HepG2 (cell line): ENCODE results near the gene POTEF. TPM values are rescaled to one million over a fixed set of nuclear protein-coding genes. Genes with fewer than 3 reads are reported as not detected.
"Not testable (repeated sequence)": the region's sequence is repeated elsewhere in the genome, so short reads cannot be mapped to it uniquely, and the experiment has no call there.

ENCODE experiments used
- ATAC-seq: fragments of 200-7000 bp; cut with Tn5 transposase; 3 replicates; pipeline ENCODE4 v1.9.1; 2020; ENCODE audit warnings: mild to moderate bottlenecking, moderate library complexity
- BruUV-seq: library from RNA; stranded (reverse); fragments of 400-500 nt; replicated peaks from 2 replicates; lab custom pipeline; 2021; lab: Mats Ljungman, UMichigan
- CTCF ChIA-PET: fragments of 300-600 bp; formaldehyde crosslinking; extraction: SDS; loops from one replicate; lab custom pipeline; 2021; ENCODE audit warnings: low total read pairs, inconsistent platforms, low intra/inter-chr PET ratio; lab: Yijun Ruan, JAX
- POLR2A ChIA-PET: fragments of 350-600 bp; sonication (Branson Sonifier 250); formaldehyde crosslinking; loops from one replicate; lab custom pipeline; 2020; ENCODE audit warnings: antibody characterized with exemption, inconsistent platforms; lab: Yijun Ruan, JAX
- DNase-seq: peaks from one replicate; pipeline ENCODE4 v3.0.0-alpha.2; 2015; ENCODE audit warnings: low spot score
- FAIRE-seq: peaks from 3 replicates; lab custom pipeline; 2011; peaks lifted over from hg19 to GRCh38; lab: Jason Lieb, UNC
- H2AFZ ChIP-seq: one replicate; pipeline ENCODE4 v1.6.1; 2011; ENCODE audit warnings: low read length, inconsistent platforms
- H3K27ac ChIP-seq: fragments of 300-600 bp; 3 replicates; pipeline ENCODE4 v1.8.0; 2011; ENCODE audit warnings: mixed run types, mild to moderate bottlenecking, mixed read lengths, low read length, inconsistent platforms; ENCODE audit not compliant: insufficient read depth; ENCODE audit errors: extremely low read length
- H3K27me3 ChIP-seq, 2 experiments: fragments of 200-600 bp in 1 of 2; 2 replicates in 1 of 2; 3 replicates in 1 of 2; pipeline versions ENCODE4 v1.6.0 to v1.8.0; 2011; ENCODE audit warnings: low read length in 2 of 2, mild to moderate bottlenecking in 2 of 2, moderate library complexity in 2 of 2, inconsistent platforms in 1 of 2; ENCODE audit not compliant: insufficient read depth in 2 of 2, control insufficient read depth in 1 of 2
- H3K36me3 ChIP-seq, 2 experiments: fragments of 200-600 bp in 1 of 2; replicated peaks in 1 of 2; 2 replicates in 1 of 2; 3 replicates in 1 of 2; pipeline versions ENCODE4 v1.5.1 to v1.8.0; 2011; ENCODE audit warnings: low read length in 2 of 2, inconsistent platforms in 1 of 2; ENCODE audit not compliant: insufficient read depth in 2 of 2, control insufficient read depth in 1 of 2
- H3K4me1 ChIP-seq: 2 replicates; pipeline ENCODE4 v1.5.1; 2012; ENCODE audit warnings: low read length, inconsistent platforms; ENCODE audit not compliant: insufficient read depth
- H3K4me2 ChIP-seq: 2 replicates; pipeline ENCODE4 v1.6.0; 2011; ENCODE audit warnings: low read depth, low read length, inconsistent platforms
- H3K4me3 ChIP-seq, 3 experiments: fragments of 200-600 bp in 1 of 3; sonication (generic), shearing (Covaris generic) in 1 of 3; replicated peaks in 1 of 3; 2 replicates each; pipeline ENCODE4 v1.5.1; 2011 to 2016; ENCODE audit warnings: low read length in 3 of 3, inconsistent platforms in 2 of 3, low read depth in 2 of 3, mild to moderate bottlenecking in 2 of 3, control low read depth in 1 of 3, mixed read lengths in 1 of 3; ENCODE audit not compliant: insufficient read depth in 1 of 3
- H3K79me2 ChIP-seq: one replicate; pipeline ENCODE4 v1.6.1; 2011; ENCODE audit warnings: low read length, inconsistent platforms; ENCODE audit not compliant: insufficient read depth
- H3K9ac ChIP-seq: 2 replicates; pipeline ENCODE4 v1.6.0; 2011; ENCODE audit warnings: mild to moderate bottlenecking, low read depth, low read length, inconsistent platforms; ENCODE audit not compliant: insufficient read depth
- H3K9me3 ChIP-seq: 2 replicates; pipeline ENCODE4 v1.5.1; 2012; ENCODE audit warnings: mild to moderate bottlenecking, low read length
- H4K20me1 ChIP-seq: 2 replicates; pipeline ENCODE4 v1.6.0; 2011; ENCODE audit warnings: inconsistent platforms, mild to moderate bottlenecking, low read length, moderate library complexity; ENCODE audit not compliant: insufficient read depth
- WGBS: methylation state at CpG from one replicate; pipeline ENCODE4 v1.1.6; 2017; ENCODE audit warnings: low lambda C conversion rate; 5-methylcytosine and 5-hydroxymethylcytosine counted together
- in situ Hi-C: cut with HindIII; loops from 2 replicates; pipeline ENCODE4 v1.10.0; 2017; ENCODE audit warnings: low pct_unique_long_range_greater_than_20kb; ENCODE audit not compliant: extremely low pct_ligation_motif_present
- intact Hi-C: fragments of 100-400 bp; cut with micrococcal nuclease; formaldehyde crosslinking; loops from one replicate; pipeline ENCODE4 v1.10.0; 2022; ENCODE audit not compliant: unreplicated experiment
- polyA plus RNA-seq, 8 experiments: library from polyadenylated mRNA; depleted of rRNA in 3 of 8; stranded (reverse) in 7 of 8; unstranded in 1 of 8; fragments of >200 nt; fragmentation: Illumina TruSeq in 4 of 8; extraction: Trizol in 4 of 8; gene quantifications; 2 replicates each; pipeline versions ENCODE4 v1.2.1 to v1.2.3, GENCODE V29; 2011 to 2016; ENCODE audit warnings: low read depth in 4 of 8, missing spikeins in 1 of 8, mixed read lengths in 1 of 8; ENCODE audit not compliant: insufficient read depth in 1 of 8
- total RNA-seq, 5 experiments: library from RNA; depleted of rRNA; stranded (reverse); fragments of >200 nt; fragmentation: Illumina TruSeq; extraction: Trizol; gene quantifications; 2 replicates each; pipeline ENCODE4 v1.2.3, GENCODE V29; 2016; ENCODE audit warnings: low read depth in 1 of 5

Gene POTEF
- total and polyA plus RNA-seq, 2 of the 13 experiments (the other 11 are each of a cell fraction or from before 2014, with no cell fraction given) = 1.2 to 6.0 TPM

GRCh38 chr2:130154423-130154770, 25.4 kb upstream of the POTEF start:
- WGBS = 93% methylated on average over 8 of the region's 8 CpGs
- FAIRE-seq = not testable (repeated sequence)

GRCh38 chr2:130153721-130154422, 24.9 kb upstream of the POTEF start:
- H3K4me2 ChIP-seq, H3K4me3 ChIP-seq, FAIRE-seq, H2AFZ ChIP-seq, intact Hi-C loops, H3K9ac ChIP-seq, POLR2A ChIA-PET, H4K20me1 ChIP-seq, CTCF ChIA-PET, H3K79me2 ChIP-seq, H3K27ac ChIP-seq, H3K4me1 ChIP-seq, H3K27me3 ChIP-seq, ATAC-seq, BruUV-seq, DNase-seq, H3K9me3 ChIP-seq: not testable (repeated sequence)
- in situ Hi-C loops = loop anchor here (10.0 kb wide), 1 partner anchor 181 kb away; no protein-coding TSS in a partner anchor
- H3K36me3 ChIP-seq = peaks cover 12 to 38% of the 10 kb centered on the region in 2 experiments; a peak in 4 of 5 replicates
- 96% methylated on average over 16 of the region's 23 CpGs for WGBS

More at GRCh38 chr2:130154423-130154770, 25.4 kb upstream of the POTEF start:
- in situ Hi-C loops = loop anchor here (10.0 kb wide), 1 partner anchor 180 kb away; no protein-coding TSS in a partner anchor
- CTCF ChIA-PET, H3K79me2 ChIP-seq, H3K4me2 ChIP-seq, BruUV-seq, ATAC-seq, H4K20me1 ChIP-seq, H3K27me3 ChIP-seq, intact Hi-C loops, H3K27ac ChIP-seq, H2AFZ ChIP-seq, H3K9me3 ChIP-seq, H3K4me3 ChIP-seq, DNase-seq, H3K4me1 ChIP-seq, H3K9ac ChIP-seq, POLR2A ChIA-PET: not testable (repeated sequence)
- peaks cover 12 to 41% of the 10 kb centered on the region in 2 experiments; a peak in 4 of 5 replicates for H3K36me3 ChIP-seq
